Liver (tissue), 9 donors: ENCODE data around the gene ATP13A2. TPM values are rescaled to one million over a fixed set of nuclear protein-coding genes. Genes with fewer than 3 reads are reported as not detected.

Experiments
- DNase-seq: peaks from one replicate; pipeline ENCODE4 v3.0.0-alpha.2; 2017; ENCODE audit warnings: low spot score
- H3K27ac ChIP-seq, 2 donors: one replicate each; pipeline ENCODE4 v1.7.0; 2013; ENCODE audit warnings: inconsistent platforms in 2 of 2, low read length in 2 of 2, control low read depth in 1 of 2, low read depth in 1 of 2, mild to moderate bottlenecking in 1 of 2
- H3K27me3 ChIP-seq, 4 donors: one replicate each; pipeline versions ENCODE4 v1.6.1 to v1.7.0; 2013; ENCODE audit warnings: low read length in 3 of 4, inconsistent platforms in 1 of 4, mild to moderate bottlenecking in 1 of 4, moderate library complexity in 1 of 4; ENCODE audit not compliant: control insufficient read depth in 4 of 4, insufficient read depth in 4 of 4
- H3K36me3 ChIP-seq, 4 donors: one replicate each; pipeline versions ENCODE4 v1.6.1 to v1.7.0; 2013; ENCODE audit warnings: low read length in 3 of 4, mild to moderate bottlenecking in 3 of 4, low read depth in 1 of 4, moderate library complexity in 1 of 4; ENCODE audit not compliant: control insufficient read depth in 4 of 4, insufficient read depth in 3 of 4
- H3K4me1 ChIP-seq, 4 donors: one replicate each; pipeline versions ENCODE4 v1.6.1 to v1.7.0; 2013; ENCODE audit warnings: low read length in 3 of 4, mild to moderate bottlenecking in 3 of 4, moderate library complexity in 1 of 4; ENCODE audit not compliant: control insufficient read depth in 4 of 4, insufficient read depth in 4 of 4
- H3K4me3 ChIP-seq, 3 donors: one replicate each; pipeline versions ENCODE4 v1.6.1 to v1.7.0; 2013; ENCODE audit warnings: low read length in 3 of 3, control low read depth in 1 of 3, low read depth in 1 of 3, mild to moderate bottlenecking in 1 of 3
- H3K9ac ChIP-seq, 2 donors: one replicate each; pipeline ENCODE4 v1.7.0; 2013; ENCODE audit warnings: low read length in 2 of 2, mild to moderate bottlenecking in 2 of 2, moderate library complexity in 2 of 2, control low read depth in 1 of 2, low read depth in 1 of 2
- H3K9me3 ChIP-seq, 4 donors: one replicate each; pipeline versions ENCODE4 v1.6.1 to v1.7.0; 2013; ENCODE audit warnings: low read length in 3 of 4; ENCODE audit not compliant: control insufficient read depth in 4 of 4
- ATF3 ChIP-seq: IDR thresholded peaks from 2 replicates; pipeline ENCODE4 v1.6.1; 2016; ENCODE audit warnings: antibody characterized with exemption
- CTCF ChIP-seq: fragments of 150-350 bp; IDR thresholded peaks from 2 replicates; pipeline ENCODE4 v1.5.1; 2017; ENCODE audit warnings: improper control_type of control experiment, low read depth, low read length; ENCODE audit not compliant: missing input control
- EGR1 ChIP-seq, 2 donors: IDR thresholded peaks; 2 replicates each; pipeline ENCODE4 v1.6.1; 2016 to 2018; ENCODE audit warnings: antibody characterized with exemption in 2 of 2, low read depth in 2 of 2
- FOXA1 ChIP-seq: IDR thresholded peaks from 2 replicates; pipeline ENCODE4 v1.6.1; 2016; ENCODE audit warnings: antibody characterized with exemption
- FOXA2 ChIP-seq: IDR thresholded peaks from 2 replicates; pipeline ENCODE4 v1.6.1; 2016; ENCODE audit warnings: antibody characterized with exemption
- GABPA ChIP-seq, 2 donors: IDR thresholded peaks in 1 of 2; conservative IDR thresholded peaks in 1 of 2; 2 replicates each; pipeline ENCODE4 v1.6.1; 2016; ENCODE audit warnings: antibody characterized with exemption in 2 of 2, mild to moderate bottlenecking in 1 of 2, moderate library complexity in 1 of 2
- HNF4A ChIP-seq, 2 donors: conservative IDR thresholded peaks; 2 replicates each; pipeline ENCODE4 v1.6.1; 2016; ENCODE audit warnings: antibody characterized with exemption in 2 of 2, mild to moderate bottlenecking in 2 of 2
- HNF4G ChIP-seq: IDR thresholded peaks from 2 replicates; pipeline ENCODE4 v1.6.1; 2016; ENCODE audit warnings: antibody characterized with exemption
- JUND ChIP-seq, 2 donors: IDR thresholded peaks; 2 replicates each; pipeline ENCODE4 v1.6.1; 2016; ENCODE audit warnings: antibody characterized with exemption in 2 of 2
- NR2F2 ChIP-seq: IDR thresholded peaks from 2 replicates; pipeline ENCODE4 v1.6.1; 2016; ENCODE audit warnings: antibody characterized with exemption
- RAD21 ChIP-seq, 2 donors: IDR thresholded peaks; 2 replicates each; pipeline ENCODE4 v1.6.1; 2016; ENCODE audit warnings: antibody characterized with exemption in 2 of 2, mild to moderate bottlenecking in 2 of 2
- RXRA ChIP-seq, 2 donors: IDR thresholded peaks; 2 replicates each; pipeline ENCODE4 v1.6.1; 2017 to 2018; ENCODE audit warnings: antibody characterized with exemption in 2 of 2, mild to moderate bottlenecking in 1 of 2
- SP1 ChIP-seq: IDR thresholded peaks from 2 replicates; pipeline ENCODE4 v1.6.1; 2018; ENCODE audit warnings: antibody characterized with exemption, mild to moderate bottlenecking
- TAF1 ChIP-seq: conservative IDR thresholded peaks from 2 replicates; pipeline ENCODE4 v1.6.1; 2016; ENCODE audit warnings: antibody characterized with exemption, mild to moderate bottlenecking
- YY1 ChIP-seq: IDR thresholded peaks from 2 replicates; pipeline ENCODE4 v1.6.1; 2016; ENCODE audit warnings: antibody characterized with exemption, mild to moderate bottlenecking
- ZBTB33 ChIP-seq: IDR thresholded peaks from 2 replicates; pipeline ENCODE4 v1.6.1; 2016; ENCODE audit warnings: antibody characterized with exemption
- WGBS: extraction: QIAGEN DNeasy Blood & Tissue Kit; methylation state at CpG from one replicate; pipeline ENCODE4 v1.1.7; 2013; 5-methylcytosine and 5-hydroxymethylcytosine counted together
- polyA plus RNA-seq, 2 donors: library from polyadenylated mRNA; stranded (reverse) in 1 of 2; unstranded in 1 of 2; fragments of 200-250 nt in 1 of 2; fragments of >200 nt in 1 of 2; fragmentation: Nextera tagmentation in 1 of 2; extraction: Ambion mirVana in 1 of 2; gene quantifications; one replicate each; pipeline versions ENCODE4 v1.2.1 to v1.2.3, GENCODE V29; 2013 to 2015
- total RNA-seq, 2 donors: library from RNA; depleted of rRNA; stranded (reverse); fragments of >200 nt; gene quantifications; one replicate each; pipeline ENCODE4 v1.2.3, GENCODE V29; 2014
- TF ChIP-seq, protein P1 (sequence below): IDR thresholded peaks from 2 replicates; pipeline ENCODE4 v1.6.1; 2016; ENCODE audit warnings: antibody characterized with exemption
- TF ChIP-seq, protein P2 (sequence below): IDR thresholded peaks from 2 replicates; pipeline ENCODE4 v1.6.1; 2016; ENCODE audit warnings: antibody characterized with exemption, mild to moderate bottlenecking
- donor health status: healthy.
- donor health status: healthy.
- donor health status: healthy.
- donor health status: healthy.
- donor health status: healthy.

ATP13A2 gene
- total and polyA plus RNA-seq, 4 donors, result 2.4 to 12.2 (median 8.1) TPM

DNA sequence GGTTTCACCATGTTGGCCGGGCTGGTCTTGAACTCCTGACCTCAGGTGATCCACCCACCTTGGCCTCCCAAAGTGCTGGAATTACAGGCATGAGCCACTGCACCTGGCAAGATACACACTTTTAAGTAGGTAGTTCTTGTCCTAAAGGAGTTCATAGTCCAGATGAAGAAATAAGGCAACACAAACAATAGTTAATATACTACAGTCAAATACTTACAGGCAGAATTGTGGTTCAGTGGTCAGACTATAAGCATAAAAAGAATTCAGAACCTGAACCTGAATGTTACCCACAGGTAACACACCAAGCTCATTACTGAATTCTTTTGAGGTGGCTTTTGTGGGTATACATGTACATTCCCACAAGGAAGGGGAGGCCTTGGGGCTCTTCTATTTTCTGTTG lies 40.3 kb upstream of the ATP13A2 start:
- Histone ChIP-seq H3K36me3 (peaks cover 0 to 5% (median 1%) of the 10 kb centered on the region in 4 donors), H3K4me1 (peaks cover 4 to 31% (median 28%) of the 10 kb centered on the region in 4 donors), H3K4me3 (peak overlapping the region in 1 of 3 donors; percentile 15), H3K27me3 (no peaks in the 10 kb centered on the region), H3K9me3 (no peaks in the 10 kb centered on the region), H3K27ac (no peak overlapping the region), H3K9ac (peak overlapping the region; percentile 15 to 33)
- no peak for DNase-seq
- TF ChIP-seq YY1 (no peak), HNF4G (peak; percentile 12), SP1 (peak; percentile 14), FOXA2 (no peak), HNF4A (conservative IDR thresholded peaks at IDR 0.05) (peak; percentile 51 to 52)
- WGBS, result 34% methylated on average over 1 of the region's 1 CpG

- no peak overlapping the region for H3K4me3 ChIP-seq
- H3K9ac ChIP-seq, result no peak overlapping the region
- 88% methylated on average over 5 of the region's 5 CpGs for WGBS
- H3K9me3 ChIP-seq, result no peaks in the 10 kb centered on the region
- DNase-seq, result no peak
- H3K27me3 ChIP-seq, result no peaks in the 10 kb centered on the region
- peaks cover 10 to 21% (median 13%) of the 10 kb centered on the region in 4 donors for H3K36me3 ChIP-seq
- no peak overlapping the region for H3K27ac ChIP-seq
- no peak for TF ChIP-seq HNF4G
- TF ChIP-seq EGR1 (IDR thresholded peaks at IDR 0.05; ENCODE audit: low read depth in 2 of 2), result no peak
- no peak for TF ChIP-seq SP1
- TF ChIP-seq, protein P1, sequence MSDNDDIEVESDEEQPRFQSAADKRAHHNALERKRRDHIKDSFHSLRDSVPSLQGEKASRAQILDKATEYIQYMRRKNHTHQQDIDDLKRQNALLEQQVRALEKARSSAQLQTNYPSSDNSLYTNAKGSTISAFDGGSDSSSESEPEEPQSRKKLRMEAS, result no peak
- TF ChIP-seq TAF1, result no peak
- TF ChIP-seq YY1, result no peak
- TF ChIP-seq RXRA (IDR thresholded peaks at IDR 0.05), result no peak
- TF ChIP-seq GABPA (IDR thresholded peaks at IDR 0.05 in 1 of 2, conservative IDR thresholded peaks at IDR 0.05 in 1 of 2), result no peak
- no peak for TF ChIP-seq ZBTB33
- no peak for TF ChIP-seq CTCF
- TF ChIP-seq, protein P2, sequence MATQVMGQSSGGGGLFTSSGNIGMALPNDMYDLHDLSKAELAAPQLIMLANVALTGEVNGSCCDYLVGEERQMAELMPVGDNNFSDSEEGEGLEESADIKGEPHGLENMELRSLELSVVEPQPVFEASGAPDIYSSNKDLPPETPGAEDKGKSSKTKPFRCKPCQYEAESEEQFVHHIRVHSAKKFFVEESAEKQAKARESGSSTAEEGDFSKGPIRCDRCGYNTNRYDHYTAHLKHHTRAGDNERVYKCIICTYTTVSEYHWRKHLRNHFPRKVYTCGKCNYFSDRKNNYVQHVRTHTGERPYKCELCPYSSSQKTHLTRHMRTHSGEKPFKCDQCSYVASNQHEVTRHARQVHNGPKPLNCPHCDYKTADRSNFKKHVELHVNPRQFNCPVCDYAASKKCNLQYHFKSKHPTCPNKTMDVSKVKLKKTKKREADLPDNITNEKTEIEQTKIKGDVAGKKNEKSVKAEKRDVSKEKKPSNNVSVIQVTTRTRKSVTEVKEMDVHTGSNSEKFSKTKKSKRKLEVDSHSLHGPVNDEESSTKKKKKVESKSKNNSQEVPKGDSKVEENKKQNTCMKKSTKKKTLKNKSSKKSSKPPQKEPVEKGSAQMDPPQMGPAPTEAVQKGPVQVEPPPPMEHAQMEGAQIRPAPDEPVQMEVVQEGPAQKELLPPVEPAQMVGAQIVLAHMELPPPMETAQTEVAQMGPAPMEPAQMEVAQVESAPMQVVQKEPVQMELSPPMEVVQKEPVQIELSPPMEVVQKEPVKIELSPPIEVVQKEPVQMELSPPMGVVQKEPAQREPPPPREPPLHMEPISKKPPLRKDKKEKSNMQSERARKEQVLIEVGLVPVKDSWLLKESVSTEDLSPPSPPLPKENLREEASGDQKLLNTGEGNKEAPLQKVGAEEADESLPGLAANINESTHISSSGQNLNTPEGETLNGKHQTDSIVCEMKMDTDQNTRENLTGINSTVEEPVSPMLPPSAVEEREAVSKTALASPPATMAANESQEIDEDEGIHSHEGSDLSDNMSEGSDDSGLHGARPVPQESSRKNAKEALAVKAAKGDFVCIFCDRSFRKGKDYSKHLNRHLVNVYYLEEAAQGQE, result no peak
- TF ChIP-seq JUND (IDR thresholded peaks at IDR 0.05), result no peak
- TF ChIP-seq RAD21 (IDR thresholded peaks at IDR 0.05), result no peak
- no peak for TF ChIP-seq HNF4A (conservative IDR thresholded peaks at IDR 0.05)
- no peak for TF ChIP-seq NR2F2
- no peak for TF ChIP-seq FOXA1
- no peak for TF ChIP-seq ATF3
- TF ChIP-seq FOXA2, result no peak
- peaks cover 7 to 37% (median 32%) of the 10 kb centered on the region in 4 donors for H3K4me1 ChIP-seq
Observed at GRCh38 chr1:17047924-17048323, 36.2 kb upstream of the ATP13A2 start.
